ENCODE data around the gene GPHA2.

DNA sequence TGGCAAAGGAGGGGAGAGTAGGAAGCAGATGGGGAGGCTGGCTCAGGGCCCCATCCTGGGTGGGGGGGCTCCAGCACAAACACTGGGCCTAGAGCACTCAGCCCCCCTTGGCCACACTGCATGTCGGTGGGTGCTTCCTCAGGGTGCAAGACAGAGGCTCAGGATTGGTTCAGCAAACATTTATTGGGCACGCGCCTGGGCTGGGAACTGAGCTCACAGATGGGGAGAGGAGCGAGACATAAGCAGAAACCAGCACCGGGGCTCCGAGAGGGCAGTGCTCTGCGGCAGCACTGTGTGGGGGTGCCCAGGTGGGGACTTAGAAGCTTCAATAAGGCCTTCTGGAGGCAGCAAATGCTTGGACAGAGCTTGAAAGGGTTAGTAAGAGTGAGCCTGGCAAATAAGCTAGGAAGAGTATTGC lies 45.2 kb downstream of the GPHA2 start:
- TF ChIP-seq, protein P1, sequence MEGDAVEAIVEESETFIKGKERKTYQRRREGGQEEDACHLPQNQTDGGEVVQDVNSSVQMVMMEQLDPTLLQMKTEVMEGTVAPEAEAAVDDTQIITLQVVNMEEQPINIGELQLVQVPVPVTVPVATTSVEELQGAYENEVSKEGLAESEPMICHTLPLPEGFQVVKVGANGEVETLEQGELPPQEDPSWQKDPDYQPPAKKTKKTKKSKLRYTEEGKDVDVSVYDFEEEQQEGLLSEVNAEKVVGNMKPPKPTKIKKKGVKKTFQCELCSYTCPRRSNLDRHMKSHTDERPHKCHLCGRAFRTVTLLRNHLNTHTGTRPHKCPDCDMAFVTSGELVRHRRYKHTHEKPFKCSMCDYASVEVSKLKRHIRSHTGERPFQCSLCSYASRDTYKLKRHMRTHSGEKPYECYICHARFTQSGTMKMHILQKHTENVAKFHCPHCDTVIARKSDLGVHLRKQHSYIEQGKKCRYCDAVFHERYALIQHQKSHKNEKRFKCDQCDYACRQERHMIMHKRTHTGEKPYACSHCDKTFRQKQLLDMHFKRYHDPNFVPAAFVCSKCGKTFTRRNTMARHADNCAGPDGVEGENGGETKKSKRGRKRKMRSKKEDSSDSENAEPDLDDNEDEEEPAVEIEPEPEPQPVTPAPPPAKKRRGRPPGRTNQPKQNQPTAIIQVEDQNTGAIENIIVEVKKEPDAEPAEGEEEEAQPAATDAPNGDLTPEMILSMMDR (IDR thresholded peaks at IDR 0.05; ENCODE audit: poor library complexity, severe bottlenecking): no peak
- TF ChIP-seq EZH2 (IDR thresholded peaks at IDR 0.05; ENCODE audit: borderline replicate concordance, insufficient read depth, low read length, poor library complexity, severe bottlenecking) (no peak), TAF1 (IDR thresholded peaks at IDR 0.05; ENCODE audit: low read depth) (no peak), EP300 (conservative IDR thresholded peaks at IDR 0.05; ENCODE audit: poor library complexity, severe bottlenecking) (no peak), RAD21 (conservative IDR thresholded peaks at IDR 0.05) (no peak)
